ENCODE results near the gene NCLN. TPM values are rescaled to one million over a fixed set of nuclear protein-coding genes. Genes with fewer than 3 reads are reported as not detected.

The NCLN gene, protein sequence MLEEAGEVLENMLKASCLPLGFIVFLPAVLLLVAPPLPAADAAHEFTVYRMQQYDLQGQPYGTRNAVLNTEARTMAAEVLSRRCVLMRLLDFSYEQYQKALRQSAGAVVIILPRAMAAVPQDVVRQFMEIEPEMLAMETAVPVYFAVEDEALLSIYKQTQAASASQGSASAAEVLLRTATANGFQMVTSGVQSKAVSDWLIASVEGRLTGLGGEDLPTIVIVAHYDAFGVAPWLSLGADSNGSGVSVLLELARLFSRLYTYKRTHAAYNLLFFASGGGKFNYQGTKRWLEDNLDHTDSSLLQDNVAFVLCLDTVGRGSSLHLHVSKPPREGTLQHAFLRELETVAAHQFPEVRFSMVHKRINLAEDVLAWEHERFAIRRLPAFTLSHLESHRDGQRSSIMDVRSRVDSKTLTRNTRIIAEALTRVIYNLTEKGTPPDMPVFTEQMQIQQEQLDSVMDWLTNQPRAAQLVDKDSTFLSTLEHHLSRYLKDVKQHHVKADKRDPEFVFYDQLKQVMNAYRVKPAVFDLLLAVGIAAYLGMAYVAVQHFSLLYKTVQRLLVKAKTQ
- 90.3 and 94.6 TPM in 2 replicates for total RNA-seq

DNA sequence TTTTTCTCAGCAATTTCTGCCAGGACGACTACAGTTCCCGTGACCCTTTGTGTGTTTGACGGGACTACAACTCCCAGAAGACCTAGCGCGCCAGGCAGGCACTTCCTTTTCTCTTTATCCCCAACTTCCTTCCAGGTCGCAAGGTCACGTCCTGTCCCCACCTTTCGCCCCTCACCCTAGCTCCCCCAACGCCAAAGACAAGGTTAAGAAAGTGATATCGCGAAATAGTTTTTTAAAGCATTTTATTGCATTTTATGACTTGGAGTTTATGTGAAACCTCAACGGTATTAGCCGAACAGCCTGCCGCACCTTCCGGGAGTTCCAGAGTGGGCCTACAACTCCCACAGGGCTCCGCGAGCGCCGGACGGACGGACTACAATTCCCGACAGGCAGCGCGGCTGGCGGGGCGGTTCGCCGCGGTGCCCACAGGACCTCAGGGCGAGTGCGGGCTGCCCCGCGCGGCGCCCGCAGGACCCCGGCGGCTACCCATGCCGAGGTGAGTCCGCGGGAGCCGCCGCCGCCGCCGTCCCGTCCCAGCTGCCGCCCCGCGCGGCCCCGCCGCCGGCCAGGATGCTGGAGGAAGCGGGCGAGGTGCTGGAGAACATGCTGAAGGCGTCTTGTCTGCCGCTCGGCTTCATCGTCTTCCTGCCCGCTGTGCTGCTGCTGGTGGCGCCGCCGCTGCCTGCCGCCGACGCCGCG lies at the start of gene NCLN:
Gene NCLN (plus strand): TSS at position 470 of the 699 bp plus-strand sequence. CDS start 101 bp downstream, at position 571.

DNA sequence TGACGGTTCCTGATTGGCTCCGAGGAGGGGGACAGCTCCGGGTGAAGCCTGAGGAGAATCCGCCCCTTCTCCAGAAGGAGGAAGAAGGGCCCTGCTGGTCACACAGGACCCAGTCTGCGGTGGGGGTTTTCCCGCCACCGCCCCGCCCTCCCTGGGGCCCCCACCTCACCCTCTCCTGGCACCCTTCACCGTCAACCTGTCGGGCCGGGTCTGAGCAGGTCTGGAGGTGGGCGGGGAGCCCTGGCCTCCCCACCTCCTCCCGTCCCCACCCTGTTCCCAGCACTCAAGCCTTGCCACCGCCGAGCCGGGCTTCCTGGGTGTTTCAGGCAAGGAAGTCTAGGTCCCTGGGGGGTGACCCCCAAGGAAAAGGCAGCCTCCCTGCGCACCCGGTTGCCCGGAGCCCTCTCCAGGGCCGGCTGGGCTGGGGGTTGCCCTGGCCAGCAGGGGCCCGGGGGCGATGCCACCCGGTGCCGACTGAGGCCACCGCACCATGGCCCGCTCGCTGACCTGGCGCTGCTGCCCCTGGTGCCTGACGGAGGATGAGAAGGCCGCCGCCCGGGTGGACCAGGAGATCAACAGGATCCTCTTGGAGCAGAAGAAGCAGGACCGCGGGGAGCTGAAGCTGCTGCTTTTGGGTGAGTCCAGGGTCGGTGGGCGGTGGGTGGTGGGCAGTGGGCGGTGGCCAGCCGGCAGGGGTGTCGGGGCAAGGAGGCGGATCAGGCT lies 49.6 kb upstream of the NCLN start, which contains the start of gene GNA15:
Gene GNA15 (plus strand): TSS at position 73 of the 723 bp plus-strand sequence. CDS start 418 bp downstream, at position 491.

DNA sequence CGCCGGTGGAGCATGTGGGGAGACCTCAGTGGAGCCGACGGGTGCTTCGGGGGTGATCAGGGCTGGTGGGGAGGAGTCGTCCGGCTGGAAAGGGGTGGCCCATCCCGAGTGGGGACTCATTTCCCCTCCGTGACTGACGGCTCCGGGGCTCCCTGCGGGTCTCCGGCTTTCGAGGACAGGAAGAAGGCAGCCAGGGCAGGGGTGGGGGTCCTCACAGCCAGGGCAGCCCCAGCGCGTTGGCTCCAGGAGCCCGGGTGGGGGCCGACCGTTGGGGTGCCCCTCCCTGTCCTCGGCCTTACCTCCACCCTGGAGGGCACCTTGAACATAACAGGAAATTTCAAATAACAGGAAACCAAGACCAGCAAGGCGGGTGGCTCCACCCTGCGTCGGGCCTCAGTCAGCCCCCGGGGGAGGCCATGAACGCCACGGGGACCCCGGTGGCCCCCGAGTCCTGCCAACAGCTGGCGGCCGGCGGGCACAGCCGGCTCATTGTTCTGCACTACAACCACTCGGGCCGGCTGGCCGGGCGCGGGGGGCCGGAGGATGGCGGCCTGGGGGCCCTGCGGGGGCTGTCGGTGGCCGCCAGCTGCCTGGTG lies 7.3 kb upstream of the NCLN start, which contains the start of gene S1PR4:
Gene S1PR4 (plus strand): TSS at position 393 of the 596 bp plus-strand sequence. CDS start 24 bp downstream, at position 417.

DNA sequence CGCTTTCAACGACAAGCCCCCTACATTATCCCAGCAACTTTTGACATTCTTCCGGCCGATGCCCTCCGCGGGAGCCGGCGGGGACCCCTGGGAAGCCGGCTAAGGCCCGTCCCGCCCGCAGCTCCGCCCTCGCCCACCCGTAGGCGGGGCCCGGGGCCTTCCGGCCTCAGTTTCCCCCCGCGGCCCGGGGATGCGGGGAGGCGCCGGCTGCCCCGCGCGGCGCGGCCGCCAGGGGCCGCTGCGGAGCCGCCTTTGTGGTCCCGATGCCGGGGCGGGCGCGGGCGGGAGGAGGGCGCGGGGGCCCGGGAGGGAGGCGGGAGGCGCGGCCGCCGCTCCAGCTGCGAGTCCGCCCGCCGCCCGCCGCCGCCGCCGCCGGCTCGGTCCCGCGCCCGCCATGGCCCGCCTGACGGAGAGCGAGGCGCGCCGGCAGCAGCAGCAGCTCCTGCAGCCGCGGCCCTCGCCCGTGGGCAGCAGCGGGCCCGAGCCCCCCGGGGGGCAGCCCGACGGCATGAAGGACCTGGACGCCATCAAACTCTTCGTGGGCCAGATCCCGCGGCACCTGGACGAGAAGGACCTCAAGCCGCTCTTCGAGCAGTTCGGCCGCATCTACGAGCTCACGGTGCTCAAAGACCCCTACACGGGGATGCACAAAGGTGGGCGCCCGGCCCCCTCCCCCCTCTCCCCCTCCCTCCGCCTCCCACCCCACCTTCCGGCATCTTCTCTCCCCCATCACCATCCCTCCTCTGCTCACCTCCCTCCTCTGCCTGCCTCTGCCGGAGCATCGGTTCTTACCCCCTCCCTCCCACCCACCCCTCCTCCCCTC lies 38.8 kb downstream of the NCLN start, which contains the start of gene CELF5:
Gene CELF5 (plus strand): TSS at position 316 of the 823 bp plus-strand sequence. CDS start 79 bp downstream, at position 395.

Other genes with a start within 250 kb of the NCLN start
- 1.2 and 2.8 TPM in 2 replicates for gene ZNF77, start 241.0 kb upstream of the NCLN start, total RNA-seq
- 0.20 and 0.25 TPM in 2 replicates for gene TLE6, start 208.4 kb upstream of the NCLN start, total RNA-seq
- 8.3 and 10.1 TPM in 2 replicates for gene TLE2, start 156.7 kb upstream of the NCLN start, total RNA-seq
- gene TLE5, start 123.4 kb upstream of the NCLN start, total RNA-seq: 245 and 277 TPM in 2 replicates
- gene GNA11, start 91.6 kb upstream of the NCLN start, total RNA-seq: 83.9 and 97.8 TPM in 2 replicates
- 0.44 TPM in 1 of 2 replicates, not detected in the other for gene GNA15, start 49.9 kb upstream of the NCLN start, total RNA-seq
- 0.73 and 1.5 TPM in 2 replicates for gene S1PR4, start 7.2 kb upstream of the NCLN start, total RNA-seq
- not detected in 2 replicates for gene CELF5, start 38.7 kb downstream of the NCLN start, total RNA-seq
- 24.4 and 34.2 TPM in 2 replicates for gene NFIC, start 180.7 kb downstream of the NCLN start, total RNA-seq

Measured in mammary microvascular endothelial cell (primary cell).